PC-3 (cell line): ENCODE results near the gene KLRC3. TPM values are rescaled to one million over a fixed set of nuclear protein-coding genes. Genes with fewer than 3 reads are reported as not detected.
"Not testable (repeated sequence)": the region's sequence is repeated elsewhere in the genome, so short reads cannot be mapped to it uniquely, and the experiment has no call there.

ENCODE experiments used
- ATAC-seq: fragments of 200-7000 bp; cut with Tn5 transposase; 2 replicates; pipeline ENCODE4 v1.9.1; 2020; ENCODE audit warnings: mild to moderate bottlenecking, moderate library complexity
- BruUV-seq: library from RNA; stranded (reverse); fragments of 400-500 nt; replicated peaks from 2 replicates; lab custom pipeline; 2021; lab: Mats Ljungman, UMichigan
- CTCF ChIA-PET: fragments of 300-600 bp; sonication (Branson Sonifier 250); formaldehyde crosslinking; loops from one replicate; lab custom pipeline; 2022; ENCODE audit warnings: antibody characterized with exemption; lab: Charles Lee
- POLR2A ChIA-PET: fragments of 300-600 bp; sonication (Branson Sonifier 250); formaldehyde crosslinking; loops from one replicate; lab custom pipeline; 2022; ENCODE audit warnings: antibody characterized with exemption; ENCODE audit not compliant: unreplicated experiment; lab: Charles Lee
- DNase-seq: peaks from one replicate; pipeline ENCODE4 v3.0.0-alpha.2; 2015
- H2AFZ ChIP-seq: fragments of 300-600 bp; sonication (generic); 2 replicates; pipeline ENCODE4 v1.6.0; 2016; ENCODE audit warnings: antibody characterized with exemption, low read length
- H3F3A ChIP-seq: fragments of 300-600 bp; sonication (generic); one replicate; pipeline ENCODE4 v1.6.0; 2017; ENCODE audit warnings: antibody characterized with exemption, low read length, control low read depth, mild to moderate bottlenecking; ENCODE audit not compliant: unreplicated experiment
- H3K27ac ChIP-seq: fragments of 300-600 bp; sonication (generic); 2 replicates; pipeline ENCODE4 v1.5.1; 2016; ENCODE audit warnings: mild to moderate bottlenecking, low read length
- H3K27me3 ChIP-seq: fragments of 300-600 bp; sonication (generic); 2 replicates; pipeline ENCODE4 v1.6.1; 2016; ENCODE audit warnings: low read length, mixed read lengths
- H3K36me3 ChIP-seq: fragments of 300-600 bp; sonication (generic); 2 replicates; pipeline ENCODE4 v1.6.1; 2016; ENCODE audit warnings: low read depth, mixed run types, low read length, mixed read lengths
- H3K4me1 ChIP-seq: fragments of 300-600 bp; sonication (generic); 2 replicates; pipeline ENCODE4 v1.5.1; 2016; ENCODE audit warnings: low read length; ENCODE audit not compliant: insufficient read depth
- H3K4me2 ChIP-seq: fragments of 300-600 bp; sonication (generic); 2 replicates; pipeline ENCODE4 v1.6.0; 2016; ENCODE audit warnings: low read length
- H3K4me3 ChIP-seq: fragments of 300-600 bp; sonication (generic); 2 replicates; pipeline ENCODE4 v1.5.1; 2016; ENCODE audit warnings: mild to moderate bottlenecking, low read length, mixed read lengths
- H3K79me2 ChIP-seq: fragments of 300-600 bp; sonication (generic); 2 replicates; pipeline ENCODE4 v1.6.1; 2017; ENCODE audit warnings: low read length, mixed read lengths
- H3K9ac ChIP-seq: fragments of 300-600 bp; sonication (generic); 2 replicates; pipeline ENCODE4 v1.6.0; 2016; ENCODE audit warnings: mild to moderate bottlenecking, low read length
- H3K9me2 ChIP-seq: fragments of 300-600 bp; sonication (generic); replicated peaks from 2 replicates; pipeline ENCODE4 v1.6.1; 2016; ENCODE audit warnings: mixed run types, low read length, mixed read lengths
- H3K9me3 ChIP-seq: fragments of 300-600 bp; sonication (generic); 2 replicates; pipeline ENCODE4 v1.6.1; 2016; ENCODE audit warnings: low read length, mixed read lengths
- H4K20me1 ChIP-seq: fragments of 300-600 bp; sonication (generic); 2 replicates; pipeline ENCODE4 v1.6.1; 2016; ENCODE audit warnings: low read length, mixed read lengths
- CTCF ChIP-seq: fragments of 300-600 bp; sonication (generic); conservative IDR thresholded peaks from 2 replicates; pipeline ENCODE4 v1.5.1; 2017; ENCODE audit warnings: antibody characterized with exemption, low read depth, mild to moderate bottlenecking, low read length
- EZH2 ChIP-seq: fragments of 300-600 bp; sonication (generic); IDR thresholded peaks from one replicate; pipeline ENCODE4 v1.6.1; 2017; ENCODE audit warnings: antibody characterized with exemption, mild to moderate bottlenecking, low read length; ENCODE audit not compliant: unreplicated experiment
- EZH2phosphoT487 ChIP-seq: fragments of 300-600 bp; sonication (generic); IDR thresholded peaks from 2 replicates; pipeline ENCODE4 v1.6.1; 2018; ENCODE audit warnings: mild to moderate bottlenecking, antibody characterized with exemption, low read length, borderline replicate concordance
- intact Hi-C: fragments of 100-400 bp; cut with micrococcal nuclease; formaldehyde crosslinking; loops from 2 replicates; pipeline ENCODE4 v1.9.0; 2023
- total RNA-seq: library from RNA; depleted of rRNA; stranded (reverse); fragments of >200 nt; gene quantifications from 2 replicates; pipeline ENCODE4 v1.2.3, GENCODE V29; 2014

Gene KLRC3
- total RNA-seq, 1 experiment from 2014 or later, result not detected

GRCh38 chr12:10381928-10382628 lies 38.3 kb downstream of the KLRC3 start:
- no peak overlapping the region for H2AFZ ChIP-seq
- CTCF ChIA-PET, result interaction anchor here (0.6 kb wide), 1 partner anchor 586 kb away, joined by 3 read pairs; no protein-coding TSS in a partner anchor
- TF ChIP-seq EZH2 (no peak), CTCF (no peak), EZH2phosphoT487 (no peak)
- H3K4me1 ChIP-seq, result peaks cover 20% of the 10 kb centered on the region; the same call in 1 of the 2 replicates
- H3K9me2 ChIP-seq, result no peaks in the 10 kb centered on the region
- no TSS peak for BruUV-seq
- ATAC-seq (no peak), DNase-seq (no peak)
- H3K4me3 ChIP-seq, result no peak overlapping the region
- H3K9ac ChIP-seq, result no peak overlapping the region
- no peak overlapping the region for H3K4me2 ChIP-seq
- peaks cover 5% of the 10 kb centered on the region for H3F3A ChIP-seq
- H3K79me2 ChIP-seq, result no peaks in the 10 kb centered on the region
- POLR2A ChIA-PET, result no interaction called here
- no peak overlapping the region for H3K27ac ChIP-seq
- intact Hi-C loops, result no loop called here
- no peaks in the 10 kb centered on the region for H3K9me3 ChIP-seq
- no peaks in the 10 kb centered on the region for H4K20me1 ChIP-seq
- no peaks in the 10 kb centered on the region for H3K36me3 ChIP-seq
- no peaks in the 10 kb centered on the region for H3K27me3 ChIP-seq

DNA sequence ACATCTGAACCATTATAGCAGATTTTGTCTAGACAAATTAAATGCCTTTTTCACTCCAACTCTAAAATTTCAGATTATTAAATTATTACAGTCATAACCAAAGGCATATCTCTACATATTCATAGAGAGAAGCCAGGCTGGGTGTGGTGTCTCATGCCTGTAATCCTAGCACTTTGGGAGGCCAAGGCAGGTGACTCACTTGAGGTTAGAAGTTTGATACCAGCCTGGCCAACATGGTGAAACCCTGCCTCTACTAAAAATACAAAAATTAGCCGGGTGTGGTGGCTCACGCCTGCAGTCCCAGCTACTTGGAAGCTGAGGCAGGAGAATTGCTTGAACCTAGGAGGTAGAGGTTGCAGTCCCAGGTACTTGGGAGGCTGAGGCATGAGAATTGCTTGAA lies 41.7 kb downstream of the KLRC3 start:
- POLR2A ChIA-PET, H3K4me1 ChIP-seq, H3K27me3 ChIP-seq, H3K4me3 ChIP-seq, BruUV-seq, H3K9me2 ChIP-seq, ATAC-seq, H4K20me1 ChIP-seq, H3K9me3 ChIP-seq, H3F3A ChIP-seq, CTCF ChIA-PET, H3K4me2 ChIP-seq, H2AFZ ChIP-seq, DNase-seq, H3K27ac ChIP-seq, H3K36me3 ChIP-seq, H3K9ac ChIP-seq, intact Hi-C loops, H3K79me2 ChIP-seq: not testable (repeated sequence)

GRCh38 chr12:10374624-10375018 lies 45.8 kb downstream of the KLRC3 start:
- no peak overlapping the region for H3K27ac ChIP-seq
- no peaks in the 10 kb centered on the region for H3K9me2 ChIP-seq
- H3K4me1 ChIP-seq, result peaks cover 6% of the 10 kb centered on the region; the same call in 1 of the 2 replicates
- H4K20me1 ChIP-seq, result no peaks in the 10 kb centered on the region
- TF ChIP-seq CTCF, result no peak
- TF ChIP-seq EZH2phosphoT487, result no peak
- no peak for TF ChIP-seq EZH2
- BruUV-seq, result no TSS peak
- intact Hi-C loops, result no loop called here
- POLR2A ChIA-PET, result no interaction called here
- H3K27me3 ChIP-seq, result no peaks in the 10 kb centered on the region
- no peak for ATAC-seq
- H3K9me3 ChIP-seq, result no peaks in the 10 kb centered on the region
- no peak overlapping the region for H3K9ac ChIP-seq
- DNase-seq, result no peak
- H3K79me2 ChIP-seq, result no peaks in the 10 kb centered on the region
- H2AFZ ChIP-seq, result no peak overlapping the region
- CTCF ChIA-PET, result no interaction called here
- no peaks in the 10 kb centered on the region for H3K36me3 ChIP-seq
- no peak overlapping the region for H3K4me3 ChIP-seq
- H3F3A ChIP-seq, result no peaks in the 10 kb centered on the region
- H3K4me2 ChIP-seq, result no peak overlapping the region
